ENCODE measurements around the gene TM2D3.

The TM2D3 gene

DNA sequence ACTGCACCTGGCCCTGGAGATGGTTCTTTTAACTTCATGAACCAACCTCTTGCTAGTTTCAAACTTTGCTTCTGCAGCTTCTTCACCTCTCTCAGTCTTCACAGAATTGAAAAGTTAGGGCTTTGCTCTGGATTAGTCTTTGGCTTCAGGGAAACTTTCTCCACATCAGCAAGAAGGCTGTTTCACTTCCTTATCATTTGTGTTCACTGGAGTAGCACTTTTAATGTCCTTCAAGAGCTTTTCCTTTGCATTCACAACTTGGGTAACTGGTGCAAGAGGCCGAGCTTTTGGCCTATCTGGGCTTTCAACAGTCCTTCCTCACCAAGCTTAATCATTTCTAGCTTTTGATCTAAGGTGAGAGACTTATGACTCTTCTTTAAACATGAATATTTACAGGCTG lies 15.7 kb upstream of the TM2D3 start:
- Histone ChIP-seq H3K36me3 (replicated peaks; ENCODE audit: insufficient read depth, low read length) (no peaks in the 10 kb centered on the region), H3K4me3 (ENCODE audit: low read length) (no peak overlapping the region), H4K20me1 (ENCODE audit: insufficient read depth, low read length) (no peaks in the 10 kb centered on the region), H3K4me1 (ENCODE audit: low read length) (no peaks in the 10 kb centered on the region), H3F3A (ENCODE audit: insufficient read depth, low read length) (no peaks in the 10 kb centered on the region; the same call in 1 of the 2 replicates), H3K9me2 (replicated peaks; ENCODE audit: insufficient read depth, low read length) (no peaks in the 10 kb centered on the region), H3K27me3 (replicated peaks; ENCODE audit: insufficient read depth, low read length) (no peaks in the 10 kb centered on the region), H3K9me3 (replicated peaks; ENCODE audit: insufficient read depth, low read length) (no peaks in the 10 kb centered on the region), H3K27ac (ENCODE audit: low read length) (no peak overlapping the region), H3K4me2 (ENCODE audit: low read depth, low read length) (no peak overlapping the region), H2AFZ (ENCODE audit: low read length) (no peak overlapping the region), H3K79me2 (ENCODE audit: low read length) (no peaks in the 10 kb centered on the region), H3K9ac (ENCODE audit: low read length) (no peak overlapping the region)
- no peak for DNase-seq
- TF ChIP-seq, protein P1, sequence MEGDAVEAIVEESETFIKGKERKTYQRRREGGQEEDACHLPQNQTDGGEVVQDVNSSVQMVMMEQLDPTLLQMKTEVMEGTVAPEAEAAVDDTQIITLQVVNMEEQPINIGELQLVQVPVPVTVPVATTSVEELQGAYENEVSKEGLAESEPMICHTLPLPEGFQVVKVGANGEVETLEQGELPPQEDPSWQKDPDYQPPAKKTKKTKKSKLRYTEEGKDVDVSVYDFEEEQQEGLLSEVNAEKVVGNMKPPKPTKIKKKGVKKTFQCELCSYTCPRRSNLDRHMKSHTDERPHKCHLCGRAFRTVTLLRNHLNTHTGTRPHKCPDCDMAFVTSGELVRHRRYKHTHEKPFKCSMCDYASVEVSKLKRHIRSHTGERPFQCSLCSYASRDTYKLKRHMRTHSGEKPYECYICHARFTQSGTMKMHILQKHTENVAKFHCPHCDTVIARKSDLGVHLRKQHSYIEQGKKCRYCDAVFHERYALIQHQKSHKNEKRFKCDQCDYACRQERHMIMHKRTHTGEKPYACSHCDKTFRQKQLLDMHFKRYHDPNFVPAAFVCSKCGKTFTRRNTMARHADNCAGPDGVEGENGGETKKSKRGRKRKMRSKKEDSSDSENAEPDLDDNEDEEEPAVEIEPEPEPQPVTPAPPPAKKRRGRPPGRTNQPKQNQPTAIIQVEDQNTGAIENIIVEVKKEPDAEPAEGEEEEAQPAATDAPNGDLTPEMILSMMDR (IDR thresholded peaks at IDR 0.05; ENCODE audit: low read length) = no peak
- TF ChIP-seq EZH2 (optimal IDR thresholded peaks at IDR 0.05; ENCODE audit: low read depth, low read length) (no peak), EZH2phosphoT487 (IDR thresholded peaks at IDR 0.05; ENCODE audit: low read length) (no peak)

DNA sequence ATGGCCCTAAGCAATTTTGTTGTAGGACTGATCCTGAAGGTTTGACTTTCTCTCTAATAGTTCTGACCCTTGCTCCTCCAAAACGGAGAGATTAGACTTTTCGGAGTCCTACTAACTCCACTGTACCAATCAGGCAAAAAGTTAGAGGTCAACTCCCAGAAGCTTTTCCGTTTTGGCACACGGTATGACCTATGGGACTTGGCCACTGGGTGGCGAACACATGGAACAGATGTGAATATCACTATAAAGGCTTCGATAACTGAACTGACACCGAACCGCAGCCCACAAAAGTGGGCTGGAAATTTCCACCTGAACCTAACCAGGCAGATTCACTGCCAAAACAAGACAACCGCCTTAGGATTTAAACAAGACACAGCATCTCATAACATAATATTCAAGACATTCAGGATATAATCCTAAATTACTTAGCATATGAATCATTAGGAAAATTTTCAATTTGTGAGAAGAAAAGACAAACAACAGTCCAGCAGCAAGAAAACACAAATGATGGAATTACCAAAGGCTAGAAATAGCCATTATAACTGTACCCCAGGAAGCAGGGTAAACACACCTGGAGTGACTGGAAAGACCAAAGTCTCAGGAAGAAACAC lies 12.2 kb upstream of the TM2D3 start:
- Histone ChIP-seq H3K9me2 (replicated peaks; ENCODE audit: insufficient read depth, low read length) (no peaks in the 10 kb centered on the region), H3K9me3 (replicated peaks; ENCODE audit: insufficient read depth, low read length) (no peaks in the 10 kb centered on the region), H3F3A (ENCODE audit: insufficient read depth, low read length) (no peaks in the 10 kb centered on the region; the same call in 1 of the 2 replicates), H3K9ac (ENCODE audit: low read length) (no peak overlapping the region), H2AFZ (ENCODE audit: low read length) (no peak overlapping the region), H3K4me2 (ENCODE audit: low read depth, low read length) (no peak overlapping the region), H3K4me1 (ENCODE audit: low read length) (no peaks in the 10 kb centered on the region), H3K27ac (ENCODE audit: low read length) (no peak overlapping the region), H3K36me3 (replicated peaks; ENCODE audit: insufficient read depth, low read length) (no peaks in the 10 kb centered on the region), H3K79me2 (ENCODE audit: low read length) (no peaks in the 10 kb centered on the region), H3K4me3 (ENCODE audit: low read length) (no peak overlapping the region), H4K20me1 (ENCODE audit: insufficient read depth, low read length) (no peaks in the 10 kb centered on the region), H3K27me3 (replicated peaks; ENCODE audit: insufficient read depth, low read length) (no peaks in the 10 kb centered on the region)
- TF ChIP-seq, protein P1 (IDR thresholded peaks at IDR 0.05; ENCODE audit: low read length) = peak; percentile 16
- TF ChIP-seq EZH2phosphoT487 (IDR thresholded peaks at IDR 0.05; ENCODE audit: low read length) = no peak
- DNase-seq = no peak

DNA sequence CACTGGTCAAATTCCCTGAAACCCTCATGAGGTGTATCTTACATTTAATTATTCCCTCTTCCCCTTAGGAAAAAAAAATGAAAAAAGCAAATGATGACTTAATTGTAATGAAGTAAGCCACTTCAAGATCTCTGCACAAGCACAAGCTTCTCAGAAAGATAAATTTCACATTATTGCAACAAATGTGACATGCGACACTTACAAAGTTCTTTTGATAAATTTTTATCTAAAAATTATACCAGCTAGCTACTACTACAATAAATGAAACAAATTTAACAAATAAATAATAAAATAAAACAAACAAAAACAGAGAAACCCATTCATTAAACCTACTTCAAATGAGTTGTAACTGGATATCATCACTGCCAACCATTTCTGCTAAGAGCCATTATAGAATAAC lies 10.0 kb upstream of the TM2D3 start:
- H3K79me2 ChIP-seq (ENCODE audit: low read length) = no peaks in the 10 kb centered on the region
- no peak for DNase-seq

More for the DNA sequence above, 10.0 kb upstream of the TM2D3 start:
- no peak for TF ChIP-seq EZH2 (optimal IDR thresholded peaks at IDR 0.05; ENCODE audit: low read depth, low read length)
- TF ChIP-seq, protein P1 (IDR thresholded peaks at IDR 0.05; ENCODE audit: low read length) = no peak
- no peak for TF ChIP-seq EZH2phosphoT487 (IDR thresholded peaks at IDR 0.05; ENCODE audit: low read length)
- H2AFZ ChIP-seq (ENCODE audit: low read length) = no peak overlapping the region
- no peak overlapping the region for H3K27ac ChIP-seq (ENCODE audit: low read length)
- no peaks in the 10 kb centered on the region for H4K20me1 ChIP-seq (ENCODE audit: insufficient read depth, low read length)
- H3K36me3 ChIP-seq (replicated peaks; ENCODE audit: insufficient read depth, low read length) = no peaks in the 10 kb centered on the region
- H3K9me2 ChIP-seq (replicated peaks; ENCODE audit: insufficient read depth, low read length) = no peaks in the 10 kb centered on the region
- no peak overlapping the region for H3K9ac ChIP-seq (ENCODE audit: low read length)
- H3K27me3 ChIP-seq (replicated peaks; ENCODE audit: insufficient read depth, low read length) = no peaks in the 10 kb centered on the region
- H3K4me3 ChIP-seq (ENCODE audit: low read length) = no peak overlapping the region
- no peaks in the 10 kb centered on the region for H3K4me1 ChIP-seq (ENCODE audit: low read length)
- no peaks in the 10 kb centered on the region for H3K9me3 ChIP-seq (replicated peaks; ENCODE audit: insufficient read depth, low read length)
- no peak overlapping the region for H3K4me2 ChIP-seq (ENCODE audit: low read depth, low read length)
- H3F3A ChIP-seq (ENCODE audit: insufficient read depth, low read length) = no peaks in the 10 kb centered on the region
